Measurements from ENCODE around the gene FBLN7.

- no peak for TF ChIP-seq GATA2 (IDR thresholded peaks at IDR 0.05; ENCODE audit: low read depth, low read length)
- no peak for TF ChIP-seq GATA3 (IDR thresholded peaks at IDR 0.05; ENCODE audit: low read depth, low read length)
Measured at GRCh38 chr2:112166806-112167499, 28.8 kb downstream of the FBLN7 start.

Measured in SH-SY5Y (cell line).